WTC11 (cell line): ENCODE measurements around the gene C1QTNF2. TPM values are rescaled to one million over a fixed set of nuclear protein-coding genes. Genes with fewer than 3 reads are reported as not detected.
A peak's percentile ranks its signal among the peaks of the same experiment; 100 is the strongest.

Experiments used
- ATAC-seq: fragments of 200-7000 bp; cut with Tn5 transposase; 2 replicates; pipeline ENCODE4 v1.10.0; 2021; ENCODE audit warnings: mild to moderate bottlenecking, moderate library complexity
- CTCF ChIA-PET: fragments of 300-600 bp; sonication (Branson Sonifier 250); formaldehyde crosslinking; loops from one replicate; lab custom pipeline; 2021; ENCODE audit warnings: antibody characterized with exemption; lab: Charles Lee
- POLR2A ChIA-PET: fragments of 350-600 bp; sonication (Branson Sonifier 250); formaldehyde crosslinking; loops from one replicate; lab custom pipeline; 2021; ENCODE audit warnings: antibody characterized with exemption; lab: Charles Lee
- DNase-seq: peaks from one replicate; pipeline ENCODE4 v3.0.0; 2021; ENCODE audit warnings: low spot score
- H3K27ac Mint-ChIP-seq: 2 replicates; pipeline ENCODE4 v1.8.0; 2021; ENCODE audit warnings: mixed read lengths
- H3K27me3 Mint-ChIP-seq: 2 replicates; pipeline ENCODE4 v1.8.0; 2021; ENCODE audit warnings: low read depth, mild to moderate bottlenecking, moderate library complexity, mixed read lengths
- H3K36me3 Mint-ChIP-seq: 2 replicates; pipeline ENCODE4 v1.8.0; 2021; ENCODE audit warnings: mixed read lengths
- H3K4me1 Mint-ChIP-seq: 2 replicates; pipeline ENCODE4 v1.8.0; 2022; ENCODE audit warnings: mixed read lengths
- H3K4me3 Mint-ChIP-seq: 2 replicates; pipeline ENCODE4 v1.8.0; 2021; ENCODE audit warnings: mild to moderate bottlenecking, moderate library complexity, mixed read lengths
- H3K9me3 Mint-ChIP-seq: 2 replicates; pipeline ENCODE4 v1.8.0; 2021; ENCODE audit warnings: mixed read lengths
- EMX1 ChIP-seq: fragments of 250-450 bp; sonication (Bioruptor Pico); IDR thresholded peaks from 2 replicates; pipeline ENCODE4 v1.8.0; 2021; ENCODE audit warnings: mild to moderate bottlenecking
- FOXJ3 ChIP-seq: sonication (generic); formaldehyde crosslinking; IDR thresholded peaks from 2 replicates; pipeline ENCODE4 v1.9.0; 2021; ENCODE audit warnings: missing genetic modification reagents, mild to moderate bottlenecking, borderline replicate concordance
- FOXP1 ChIP-seq: sonication (generic); formaldehyde crosslinking; IDR thresholded peaks from 2 replicates; pipeline ENCODE4 v1.8.0; 2022; ENCODE audit warnings: missing genetic modification reagents, mild to moderate bottlenecking, moderate library complexity, borderline replicate concordance
- HMGXB4 ChIP-seq: sonication (generic); formaldehyde crosslinking; IDR thresholded peaks from 2 replicates; pipeline ENCODE4 v1.8.1; 2023; ENCODE audit warnings: mild to moderate bottlenecking, moderate library complexity, missing genetic modification reagents
- IRF1 ChIP-seq: sonication (generic); formaldehyde crosslinking; IDR thresholded peaks from 2 replicates; pipeline ENCODE4 v1.8.0; 2023; ENCODE audit warnings: missing genetic modification reagents
- RORB ChIP-seq: fragments of 250-450 bp; sonication (Bioruptor Pico); IDR thresholded peaks from 2 replicates; pipeline ENCODE4 v1.9.0; 2021; ENCODE audit warnings: mild to moderate bottlenecking
- ZBTB43 ChIP-seq: sonication (generic); formaldehyde crosslinking; IDR thresholded peaks from 2 replicates; pipeline ENCODE4 v1.8.1; 2023; ENCODE audit warnings: mild to moderate bottlenecking, missing genetic modification reagents
- total RNA-seq: library from RNA; stranded (reverse); gene quantifications from 3 replicates; pipeline ENCODE4 v1.2.3, GENCODE V29; 2021
- TF ChIP-seq, protein P1 (sequence below): fragments of 250-450 bp; sonication (Bioruptor Pico); conservative IDR thresholded peaks from 2 replicates; pipeline ENCODE4 v1.9.0; 2021; ENCODE audit warnings: mild to moderate bottlenecking
- TF ChIP-seq, protein P2 (sequence below): fragments of 250-450 bp; sonication (Bioruptor Pico); IDR thresholded peaks from 2 replicates; pipeline ENCODE4 v1.8.0; 2021; ENCODE audit warnings: mild to moderate bottlenecking
- TF ChIP-seq, protein P3 (sequence below): sonication (generic); formaldehyde crosslinking; IDR thresholded peaks from 2 replicates; pipeline ENCODE4 v1.8.1; 2022; ENCODE audit warnings: low read depth, mild to moderate bottlenecking, moderate library complexity, missing genetic modification reagents, borderline replicate concordance
- TF ChIP-seq, protein P4 (sequence below): sonication (generic); formaldehyde crosslinking; IDR thresholded peaks from 2 replicates; pipeline ENCODE4 v1.8.1; 2022; ENCODE audit warnings: mild to moderate bottlenecking, moderate library complexity, missing genetic modification reagents
- TF ChIP-seq, protein P5 (sequence below): sonication (generic); formaldehyde crosslinking; IDR thresholded peaks from 2 replicates; pipeline ENCODE4 v1.8.0; 2022; ENCODE audit warnings: mild to moderate bottlenecking, missing genetic modification reagents

The C1QTNF2 gene
- total RNA-seq, 1 experiment from 2014 or later: 0.52 TPM

DNA sequence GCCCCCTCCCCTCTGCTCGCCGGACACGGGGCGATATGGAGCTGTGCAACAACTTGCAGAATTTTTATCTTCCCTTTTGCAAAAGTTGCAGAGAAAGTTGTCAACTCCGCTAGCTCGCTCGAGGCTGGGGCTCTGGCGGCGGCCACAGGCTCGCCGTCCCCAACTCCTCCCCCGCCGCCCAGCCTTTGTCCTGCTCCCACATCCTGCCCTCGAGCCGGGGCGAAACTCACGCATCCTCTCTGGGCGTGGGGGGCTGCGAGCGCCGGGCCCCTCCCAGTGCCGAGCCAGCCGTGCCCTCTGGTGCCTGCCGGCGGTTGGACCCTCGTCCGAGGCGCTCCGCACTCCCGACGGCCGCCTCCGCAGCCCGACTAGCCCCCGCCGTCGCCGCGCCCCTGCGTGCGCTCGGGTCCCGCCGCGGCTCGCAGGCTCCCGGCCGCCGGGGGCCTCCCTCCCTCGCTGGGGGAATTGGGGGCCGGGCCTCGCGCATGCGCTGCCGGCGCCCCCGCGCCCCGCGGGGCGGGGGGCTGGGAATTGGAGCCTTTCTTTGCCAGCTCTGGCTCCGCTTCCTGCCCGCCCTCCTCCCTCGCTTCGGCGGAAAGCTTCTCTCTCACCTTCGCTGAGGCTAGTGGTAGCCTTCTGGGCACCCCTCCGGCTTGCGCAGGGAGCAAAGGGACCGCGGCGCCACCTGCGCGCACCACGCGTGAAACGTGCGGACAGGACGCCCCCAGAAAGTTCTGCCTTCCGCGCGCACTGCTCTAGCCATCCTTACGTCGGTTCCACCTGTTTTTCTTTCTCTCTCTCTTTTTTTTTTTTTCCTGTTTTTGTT is 58.1 kb downstream of the C1QTNF2 start, which contains the start of gene CCNJL (continued):
- TF ChIP-seq, protein P1, sequence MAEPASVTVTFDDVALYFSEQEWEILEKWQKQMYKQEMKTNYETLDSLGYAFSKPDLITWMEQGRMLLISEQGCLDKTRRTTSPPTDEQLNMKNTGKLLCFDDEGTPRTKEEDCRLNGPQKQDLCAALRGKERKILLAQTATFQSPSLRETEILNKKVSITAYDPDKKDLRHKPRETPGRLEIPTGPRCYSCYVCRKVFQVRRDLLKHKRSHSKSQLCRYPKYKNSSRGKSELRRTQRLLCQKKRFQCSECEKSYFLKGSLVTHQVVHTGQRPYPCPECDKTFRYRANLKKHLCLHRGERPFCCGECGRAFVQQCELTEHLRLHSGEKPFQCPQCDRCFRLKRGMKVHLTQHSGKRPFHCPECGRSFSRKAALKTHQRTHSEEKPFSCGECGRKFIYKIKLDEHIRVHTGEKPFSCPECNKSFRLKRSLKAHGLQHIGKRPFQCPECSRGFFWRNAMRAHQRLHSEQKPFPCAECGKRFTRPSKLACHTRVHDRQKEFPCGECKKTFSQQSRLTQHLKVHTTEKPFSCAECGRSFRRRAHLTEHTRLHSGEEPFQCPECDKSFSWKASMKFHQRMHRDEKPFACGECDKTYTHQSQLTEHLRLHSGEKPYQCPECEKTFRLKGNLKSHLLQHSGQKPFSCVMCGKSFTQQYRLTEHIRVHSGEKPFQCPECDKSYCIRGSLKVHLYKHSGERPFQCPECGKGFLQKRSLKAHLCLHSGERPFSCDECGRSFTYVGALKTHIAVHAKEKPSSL: no peak
- TF ChIP-seq RORB (no peak), IRF1 (CRISPR knock-in tag) (no peak), FOXJ3 (CRISPR knock-in tag) (no peak), ZBTB43 (CRISPR knock-in tag) (no peak)
- TF ChIP-seq, protein P2, sequence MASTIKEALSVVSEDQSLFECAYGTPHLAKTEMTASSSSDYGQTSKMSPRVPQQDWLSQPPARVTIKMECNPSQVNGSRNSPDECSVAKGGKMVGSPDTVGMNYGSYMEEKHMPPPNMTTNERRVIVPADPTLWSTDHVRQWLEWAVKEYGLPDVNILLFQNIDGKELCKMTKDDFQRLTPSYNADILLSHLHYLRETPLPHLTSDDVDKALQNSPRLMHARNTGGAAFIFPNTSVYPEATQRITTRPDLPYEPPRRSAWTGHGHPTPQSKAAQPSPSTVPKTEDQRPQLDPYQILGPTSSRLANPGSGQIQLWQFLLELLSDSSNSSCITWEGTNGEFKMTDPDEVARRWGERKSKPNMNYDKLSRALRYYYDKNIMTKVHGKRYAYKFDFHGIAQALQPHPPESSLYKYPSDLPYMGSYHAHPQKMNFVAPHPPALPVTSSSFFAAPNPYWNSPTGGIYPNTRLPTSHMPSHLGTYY (CRISPR knock-in tag): no peak
- TF ChIP-seq, protein P3, sequence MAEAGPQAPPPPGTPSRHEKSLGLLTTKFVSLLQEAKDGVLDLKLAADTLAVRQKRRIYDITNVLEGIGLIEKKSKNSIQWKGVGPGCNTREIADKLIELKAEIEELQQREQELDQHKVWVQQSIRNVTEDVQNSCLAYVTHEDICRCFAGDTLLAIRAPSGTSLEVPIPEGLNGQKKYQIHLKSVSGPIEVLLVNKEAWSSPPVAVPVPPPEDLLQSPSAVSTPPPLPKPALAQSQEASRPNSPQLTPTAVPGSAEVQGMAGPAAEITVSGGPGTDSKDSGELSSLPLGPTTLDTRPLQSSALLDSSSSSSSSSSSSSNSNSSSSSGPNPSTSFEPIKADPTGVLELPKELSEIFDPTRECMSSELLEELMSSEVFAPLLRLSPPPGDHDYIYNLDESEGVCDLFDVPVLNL (CRISPR knock-in tag): no peak

DNA sequence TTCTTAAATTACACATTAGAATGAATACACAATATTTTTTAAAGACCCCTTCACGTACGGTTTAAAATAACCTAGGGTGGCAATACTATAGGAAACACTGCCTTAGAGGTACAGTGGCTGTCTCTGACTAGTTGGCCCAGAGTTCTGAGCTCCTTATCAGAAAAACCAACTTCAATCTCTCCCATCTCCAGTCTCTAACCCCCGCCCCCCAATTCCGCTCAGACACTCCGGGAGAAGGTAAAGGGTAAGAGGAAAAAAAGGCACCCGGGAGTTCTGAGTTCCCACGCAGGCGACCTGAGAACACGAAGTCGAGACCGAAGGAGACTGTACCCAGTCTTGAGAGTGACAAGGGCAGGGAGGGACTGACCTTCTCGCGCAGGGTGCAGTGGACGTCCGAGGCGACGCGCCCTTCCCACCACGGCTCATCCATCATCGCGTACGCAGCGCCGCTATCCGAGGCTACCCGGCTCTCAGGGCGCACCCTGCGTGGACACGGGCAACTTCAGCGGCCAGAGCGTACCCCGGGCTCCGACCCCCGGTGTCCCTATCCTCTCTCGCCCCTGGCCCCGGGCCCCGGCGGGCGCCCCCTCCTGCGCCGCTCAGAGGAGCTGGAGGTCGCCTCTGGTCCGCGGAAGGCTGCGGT is 58.8 kb downstream of the C1QTNF2 start:
- H3K27me3 Mint-ChIP-seq: no peaks in the 10 kb centered on the region; the same call in 1 of the 2 replicates
- TF ChIP-seq, protein P4, sequence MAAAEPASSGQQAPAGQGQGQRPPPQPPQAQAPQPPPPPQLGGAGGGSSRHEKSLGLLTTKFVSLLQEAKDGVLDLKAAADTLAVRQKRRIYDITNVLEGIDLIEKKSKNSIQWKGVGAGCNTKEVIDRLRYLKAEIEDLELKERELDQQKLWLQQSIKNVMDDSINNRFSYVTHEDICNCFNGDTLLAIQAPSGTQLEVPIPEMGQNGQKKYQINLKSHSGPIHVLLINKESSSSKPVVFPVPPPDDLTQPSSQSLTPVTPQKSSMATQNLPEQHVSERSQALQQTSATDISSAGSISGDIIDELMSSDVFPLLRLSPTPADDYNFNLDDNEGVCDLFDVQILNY (CRISPR knock-in tag): 0 out of 2 replicates have a peak, but pooled peaks have one; percentile 3
- peak; percentile 50; the same call in 1 of the 2 replicates for TF ChIP-seq HMGXB4 (CRISPR knock-in tag)
- TF ChIP-seq EMX1 (CRISPR knock-in tag): no peak
- 0 out of 2 replicates have a peak, but pooled peaks have one; percentile 11 for TF ChIP-seq FOXP1 (CRISPR knock-in tag)
- TF ChIP-seq, protein P5, sequence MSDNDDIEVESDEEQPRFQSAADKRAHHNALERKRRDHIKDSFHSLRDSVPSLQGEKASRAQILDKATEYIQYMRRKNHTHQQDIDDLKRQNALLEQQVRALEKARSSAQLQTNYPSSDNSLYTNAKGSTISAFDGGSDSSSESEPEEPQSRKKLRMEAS (CRISPR knock-in tag): 0 out of 2 replicates have a peak, but pooled peaks have one; percentile 23
- TF ChIP-seq, all 79 proteins: peak for 4
- ChIA-PET CTCF (interaction anchor here (0.8 to 3.1 kb wide), 8 partner anchors 15 to 231 kb away, joined by 3 to 18 read pairs (median 5); no protein-coding TSS in a partner anchor), POLR2A (interaction anchor here (1.1 to 2.9 kb wide), 7 partner anchors 15 to 152 kb away, joined by 3 to 18 read pairs (median 7); no protein-coding TSS in a partner anchor)
- H3K9me3 Mint-ChIP-seq: no peaks in the 10 kb centered on the region
- peak; percentile 14 for DNase-seq
- peak; percentile 21 for ATAC-seq
- peaks cover 17% of the 10 kb centered on the region for H3K36me3 Mint-ChIP-seq
- H3K4me1 Mint-ChIP-seq: peaks cover 49% of the 10 kb centered on the region
- peak overlapping the region; percentile 90 for H3K4me3 Mint-ChIP-seq
- H3K27ac Mint-ChIP-seq: peak overlapping the region; percentile 56; the same call in 1 of the 2 replicates
